RPMI7951 (cell line): ENCODE data around the gene SEMA4C. TPM values are rescaled to one million over a fixed set of nuclear protein-coding genes. Genes with fewer than 3 reads are reported as not detected.

Source experiments
- DNase-seq: peaks from one replicate; pipeline ENCODE4 v3.0.0-alpha.2; 2012; ENCODE audit warnings: low read depth
- total RNA-seq: library from RNA; depleted of rRNA; stranded (reverse); fragments of >200 nt; shearing (Covaris generic); gene quantifications from 2 replicates; pipeline ENCODE4 v1.2.3, GENCODE V29; 2014

The SEMA4C gene
- total RNA-seq, 1 experiment from 2014 or later, result 30.3 TPM

- peak; percentile 23 for DNase-seq
Measured at GRCh38 chr2:96842600-96842999, 27.3 kb downstream of the SEMA4C start.

- no peak for DNase-seq
Measured at GRCh38 chr2:96841701-96842495, 28.0 kb downstream of the SEMA4C start.

- DNase-seq, result no peak
Measured at GRCh38 chr2:96839875-96840850, 29.7 kb downstream of the SEMA4C start.

GRCh38 chr2:96839293-96839874 lies 30.5 kb downstream of the SEMA4C start:
- DNase-seq, result no peak

GRCh38 chr2:96838345-96839292 lies 31.3 kb downstream of the SEMA4C start:
- no peak for DNase-seq

- no peak for DNase-seq
Measured at GRCh38 chr2:96837575-96837974, 32.3 kb downstream of the SEMA4C start.

GRCh38 chr2:96835830-96836229 lies 34.0 kb downstream of the SEMA4C start:
- no peak for DNase-seq

GRCh38 chr2:96832754-96833507 lies 36.9 kb downstream of the SEMA4C start:
- DNase-seq, result no peak

- no peak for DNase-seq
Measured at GRCh38 chr2:96832408-96832753, 37.5 kb downstream of the SEMA4C start.

GRCh38 chr2:96831679-96832078 lies 38.2 kb downstream of the SEMA4C start:
- no peak for DNase-seq

GRCh38 chr2:96830044-96830562 lies 39.8 kb downstream of the SEMA4C start:
- DNase-seq, result no peak

- DNase-seq, result no peak
Measured at GRCh38 chr2:96828874-96829273, 41.0 kb downstream of the SEMA4C start.

GRCh38 chr2:96828436-96828835 lies 41.4 kb downstream of the SEMA4C start:
- DNase-seq, result no peak

GRCh38 chr2:96826546-96827278 lies 43.2 kb downstream of the SEMA4C start:
- no peak for DNase-seq

GRCh38 chr2:96825057-96825456 lies 44.8 kb downstream of the SEMA4C start:
- DNase-seq, result no peak

GRCh38 chr2:96824079-96824870 lies 45.6 kb downstream of the SEMA4C start:
- no peak for DNase-seq

- no peak for DNase-seq
Measured at GRCh38 chr2:96823198-96823597, 46.7 kb downstream of the SEMA4C start.

- DNase-seq, result no peak
Measured at GRCh38 chr2:96822786-96823185, 47.1 kb downstream of the SEMA4C start.
